GM21737 (cell line): ENCODE results near the gene BMX.

Experiments
- ATAC-seq: cut with Tn5 transposase; IDR thresholded peaks from one replicate; pipeline ENCODE4 v1.9.1; 2021; ENCODE audit warnings: mild to moderate bottlenecking, moderate library complexity; ENCODE audit not compliant: unreplicated experiment

The BMX gene

GRCh38 chrX:15567886-15568616 lies 67.4 kb downstream of the BMX start:
- ATAC-seq: no peak

- ATAC-seq: no peak
Measured at GRCh38 chrX:15570145-15570544, 69.5 kb downstream of the BMX start.

DNA sequence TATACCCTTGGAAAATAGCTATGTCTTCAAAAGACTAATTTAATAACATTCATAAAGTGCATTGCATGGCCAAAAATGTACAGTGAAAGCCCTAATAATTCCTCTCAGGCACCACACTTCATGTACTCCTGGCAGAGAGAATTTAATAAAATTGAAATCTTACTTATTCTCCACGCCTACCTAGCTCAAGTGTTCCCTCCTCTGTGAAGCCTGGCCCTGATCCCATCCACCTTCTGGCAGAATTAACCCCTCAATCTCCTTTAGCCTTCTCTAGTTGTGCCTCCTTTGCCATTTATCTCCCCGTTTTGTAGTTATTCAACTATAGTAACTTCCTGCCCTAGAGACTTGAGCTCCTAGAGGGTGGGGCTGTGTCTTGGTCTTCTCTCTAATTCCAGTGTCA lies 73.4 kb downstream of the BMX start:
- ATAC-seq: no peak

DNA sequence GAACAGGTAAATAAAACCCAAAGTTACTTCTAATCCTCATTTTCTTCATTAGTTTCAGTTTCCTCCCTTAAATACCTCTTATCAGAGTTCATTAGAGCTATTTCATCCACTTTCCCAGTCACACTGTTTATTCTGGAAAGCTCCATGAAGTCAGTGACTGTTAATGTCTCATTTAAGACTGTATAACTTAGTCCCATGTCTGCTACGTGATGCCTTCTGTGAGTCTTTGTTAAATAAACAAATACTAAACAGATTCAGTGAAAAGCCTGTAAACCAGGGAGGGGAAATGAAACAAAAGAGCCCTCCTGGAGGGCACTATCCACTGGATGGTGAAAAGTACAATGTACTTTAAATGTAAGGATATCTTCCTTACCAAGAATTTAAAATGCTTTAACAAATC lies 75.4 kb downstream of the BMX start:
- no peak for ATAC-seq

DNA sequence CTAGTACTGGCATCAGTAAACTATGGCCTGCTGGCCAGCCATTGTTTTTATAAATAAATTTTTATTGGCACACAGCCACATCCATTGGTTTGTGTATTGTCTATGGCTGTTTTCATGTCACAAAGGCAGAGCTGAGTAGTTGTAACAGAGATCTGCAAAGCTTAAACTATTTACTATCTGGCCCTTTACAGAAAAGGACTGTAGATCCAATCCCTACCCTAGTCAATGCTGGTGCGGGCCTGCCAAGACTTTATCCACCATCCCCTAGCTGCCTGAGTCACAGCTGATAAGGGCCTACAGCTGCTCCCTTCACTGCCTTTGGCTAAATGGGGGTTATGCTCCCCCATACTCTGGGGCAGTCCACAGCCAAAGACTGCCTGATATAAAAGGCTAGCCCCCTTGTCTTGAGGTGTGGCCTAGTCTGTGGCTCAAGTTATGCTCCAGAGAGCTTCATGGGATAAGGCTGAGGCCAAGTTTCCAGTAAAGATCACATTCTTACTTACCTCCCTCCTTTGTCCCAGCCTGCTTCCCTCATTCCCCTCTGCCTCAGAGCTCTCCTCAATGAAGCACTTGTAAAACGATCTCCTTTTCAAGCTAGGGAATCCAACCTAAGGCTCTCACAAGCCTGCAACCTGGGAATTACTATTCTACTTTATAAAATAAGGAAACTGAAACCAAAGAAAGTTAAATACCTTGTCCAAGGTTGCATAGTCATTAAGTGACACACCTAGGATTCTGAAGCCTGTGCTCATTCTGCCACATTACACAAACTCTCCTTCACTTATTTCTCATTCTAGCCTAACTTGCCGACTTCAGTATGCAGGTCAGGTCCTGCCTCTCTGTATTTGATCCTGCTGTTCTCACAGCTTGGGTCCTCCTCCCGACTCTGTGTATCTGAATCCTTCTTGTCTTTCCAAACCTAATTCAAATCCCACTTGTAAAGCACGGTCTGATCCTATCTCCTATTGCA lies 79.5 kb downstream of the BMX start:
- ATAC-seq: no peak

GRCh38 chrX:15594371-15594770 lies 93.8 kb downstream of the BMX start:
- no peak for ATAC-seq

- ATAC-seq: no peak
Measured at GRCh38 chrX:15598026-15598425, 97.4 kb downstream of the BMX start.

DNA sequence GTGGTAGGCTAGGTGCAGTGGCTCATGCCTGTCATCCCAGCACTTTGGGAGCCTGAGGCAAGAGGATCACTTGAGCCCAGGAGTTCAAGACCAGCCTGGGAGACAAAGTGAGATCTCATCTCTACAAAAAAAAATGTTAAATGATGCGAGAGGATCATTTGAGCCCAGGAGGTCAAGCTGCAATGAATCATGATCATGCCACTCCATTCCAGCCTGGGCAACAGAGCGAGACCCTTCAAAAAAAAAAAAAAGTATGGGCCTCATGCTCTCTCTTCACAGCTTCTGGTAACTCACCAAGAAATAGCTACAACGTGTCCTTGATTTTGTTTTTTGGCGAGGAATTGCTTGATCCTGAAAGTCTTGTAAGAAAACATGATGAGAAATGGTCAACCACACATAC lies 98.9 kb downstream of the BMX start:
- no peak for ATAC-seq

- ATAC-seq: no peak
Measured at GRCh38 chrX:15600049-15600448, 99.4 kb downstream of the BMX start.

GRCh38 chrX:15600745-15601144 lies 100.1 kb downstream of the BMX start, which contains the start of gene ACE2:
Gene ACE2, minus strand, starts transcription at chrX:15600960. Its CDS starts 49 bp downstream, at chrX:15600911.
- no peak for ATAC-seq

DNA sequence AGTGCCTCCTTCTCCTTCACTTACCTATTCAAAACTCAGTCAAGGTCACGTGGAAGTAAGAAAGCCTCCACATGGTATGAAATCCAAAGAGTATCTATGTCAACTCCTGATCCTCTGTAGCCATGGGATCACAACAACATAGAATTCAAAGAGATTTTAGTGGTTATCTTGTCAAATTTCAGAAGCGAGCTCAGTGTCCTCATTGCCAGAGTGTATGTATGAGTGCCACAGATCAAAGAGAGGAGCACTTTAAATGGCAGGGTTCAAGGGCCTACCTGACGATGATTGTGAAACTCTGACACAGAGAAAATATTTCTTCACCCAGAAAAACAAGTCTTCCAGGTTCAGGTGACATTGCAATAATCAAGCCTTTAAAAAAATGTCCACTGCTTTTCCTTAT lies 101.3 kb downstream of the BMX start:
- ATAC-seq: no peak

- ATAC-seq: no peak
Measured at GRCh38 chrX:15602761-15603160, 102.2 kb downstream of the BMX start.

- ATAC-seq: no peak
Measured at GRCh38 chrX:15605226-15605625, 104.6 kb downstream of the BMX start.
